ENCODE measurements around the gene CACNA1S.

DNA sequence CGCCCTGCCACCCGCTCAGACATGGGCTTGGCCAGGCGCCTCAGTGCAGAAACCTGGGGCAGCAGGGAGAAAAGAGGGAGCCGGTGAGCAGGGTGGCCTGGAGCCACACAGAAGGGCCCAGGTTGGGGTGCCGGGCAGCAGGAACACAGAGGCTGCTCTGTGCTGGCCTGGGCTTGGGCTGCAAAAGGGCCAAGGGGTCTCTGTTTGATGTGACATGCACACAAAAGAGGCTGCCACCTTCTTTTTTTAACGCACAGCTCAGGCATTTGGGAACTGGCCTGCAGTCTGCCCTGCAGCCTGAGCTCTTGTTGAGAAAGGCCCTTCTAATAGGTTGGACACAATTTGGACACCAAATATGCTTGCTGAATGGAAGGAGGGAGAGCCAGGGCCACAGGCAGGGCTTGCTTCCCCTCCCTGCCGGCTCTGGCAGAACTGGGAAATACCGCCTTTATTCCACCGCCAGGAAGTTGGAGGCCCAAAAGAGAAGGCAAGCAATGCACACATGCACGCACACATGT lies 121.1 kb downstream of the CACNA1S start:
- TF ChIP-seq ZNF263 (CRISPR knock-in tag; IDR thresholded peaks at IDR 0.05; ENCODE audit: low read depth) = no peak
- TF ChIP-seq, protein P1, sequence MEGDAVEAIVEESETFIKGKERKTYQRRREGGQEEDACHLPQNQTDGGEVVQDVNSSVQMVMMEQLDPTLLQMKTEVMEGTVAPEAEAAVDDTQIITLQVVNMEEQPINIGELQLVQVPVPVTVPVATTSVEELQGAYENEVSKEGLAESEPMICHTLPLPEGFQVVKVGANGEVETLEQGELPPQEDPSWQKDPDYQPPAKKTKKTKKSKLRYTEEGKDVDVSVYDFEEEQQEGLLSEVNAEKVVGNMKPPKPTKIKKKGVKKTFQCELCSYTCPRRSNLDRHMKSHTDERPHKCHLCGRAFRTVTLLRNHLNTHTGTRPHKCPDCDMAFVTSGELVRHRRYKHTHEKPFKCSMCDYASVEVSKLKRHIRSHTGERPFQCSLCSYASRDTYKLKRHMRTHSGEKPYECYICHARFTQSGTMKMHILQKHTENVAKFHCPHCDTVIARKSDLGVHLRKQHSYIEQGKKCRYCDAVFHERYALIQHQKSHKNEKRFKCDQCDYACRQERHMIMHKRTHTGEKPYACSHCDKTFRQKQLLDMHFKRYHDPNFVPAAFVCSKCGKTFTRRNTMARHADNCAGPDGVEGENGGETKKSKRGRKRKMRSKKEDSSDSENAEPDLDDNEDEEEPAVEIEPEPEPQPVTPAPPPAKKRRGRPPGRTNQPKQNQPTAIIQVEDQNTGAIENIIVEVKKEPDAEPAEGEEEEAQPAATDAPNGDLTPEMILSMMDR (IDR thresholded peaks at IDR 0.05) = no peak
- TF ChIP-seq, protein P2, sequence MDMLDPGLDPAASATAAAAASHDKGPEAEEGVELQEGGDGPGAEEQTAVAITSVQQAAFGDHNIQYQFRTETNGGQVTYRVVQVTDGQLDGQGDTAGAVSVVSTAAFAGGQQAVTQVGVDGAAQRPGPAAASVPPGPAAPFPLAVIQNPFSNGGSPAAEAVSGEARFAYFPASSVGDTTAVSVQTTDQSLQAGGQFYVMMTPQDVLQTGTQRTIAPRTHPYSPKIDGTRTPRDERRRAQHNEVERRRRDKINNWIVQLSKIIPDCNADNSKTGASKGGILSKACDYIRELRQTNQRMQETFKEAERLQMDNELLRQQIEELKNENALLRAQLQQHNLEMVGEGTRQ (CRISPR knock-in tag; IDR thresholded peaks at IDR 0.05) = no peak
- TF ChIP-seq, protein P3, sequence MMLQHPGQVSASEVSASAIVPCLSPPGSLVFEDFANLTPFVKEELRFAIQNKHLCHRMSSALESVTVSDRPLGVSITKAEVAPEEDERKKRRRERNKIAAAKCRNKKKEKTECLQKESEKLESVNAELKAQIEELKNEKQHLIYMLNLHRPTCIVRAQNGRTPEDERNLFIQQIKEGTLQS (CRISPR knock-in tag; conservative IDR thresholded peaks at IDR 0.05) = no peak
- no peak for TF ChIP-seq SP1 (CRISPR knock-in tag; conservative IDR thresholded peaks at IDR 0.05)
- TF ChIP-seq TEAD4 (CRISPR knock-in tag; IDR thresholded peaks at IDR 0.05) = no peak
- no peak for TF ChIP-seq CBFB (CRISPR knock-in tag; IDR thresholded peaks at IDR 0.05; ENCODE audit: low read depth)
- TF ChIP-seq CREM (CRISPR knock-in tag; IDR thresholded peaks at IDR 0.05) = no peak
- TF ChIP-seq NFATC4 (CRISPR knock-in tag; IDR thresholded peaks at IDR 0.05) = no peak

All from WTC11 (cell line).